Stimulated activated CD4-positive, alpha-beta T cell treated with anti-CD3 and anti-CD28 coated beads, Interleukin-4, amount 100 ng/mL, for 1 hour (primary cell): ENCODE data around the gene WLS.

Experiments
- DNase-seq: peaks from one replicate; pipeline ENCODE4 v3.0.0-alpha.2; 2020

Gene WLS

DNA sequence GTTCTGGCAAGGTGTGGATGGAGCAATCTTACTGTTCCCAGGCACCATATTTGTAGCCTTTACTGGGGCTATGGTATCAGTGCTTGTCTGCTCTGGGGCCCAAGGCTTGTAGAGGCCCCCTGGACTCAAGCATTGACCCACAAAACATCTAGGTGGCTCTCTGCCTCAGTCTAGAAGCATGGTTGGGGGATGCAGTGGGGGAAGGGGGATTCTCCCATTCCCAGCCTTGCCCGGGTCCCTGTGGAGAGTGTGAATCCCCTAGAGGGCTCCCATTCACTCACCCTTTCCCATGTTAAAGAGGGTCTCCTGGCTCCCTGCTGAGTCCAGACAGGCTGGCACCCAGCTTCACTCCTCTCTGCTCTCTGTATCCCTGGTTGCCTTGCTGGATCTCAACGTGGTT, 153.7 kb downstream of the WLS start:
- no peak for DNase-seq
